ENCODE measurements around the gene USH2A.

DNA sequence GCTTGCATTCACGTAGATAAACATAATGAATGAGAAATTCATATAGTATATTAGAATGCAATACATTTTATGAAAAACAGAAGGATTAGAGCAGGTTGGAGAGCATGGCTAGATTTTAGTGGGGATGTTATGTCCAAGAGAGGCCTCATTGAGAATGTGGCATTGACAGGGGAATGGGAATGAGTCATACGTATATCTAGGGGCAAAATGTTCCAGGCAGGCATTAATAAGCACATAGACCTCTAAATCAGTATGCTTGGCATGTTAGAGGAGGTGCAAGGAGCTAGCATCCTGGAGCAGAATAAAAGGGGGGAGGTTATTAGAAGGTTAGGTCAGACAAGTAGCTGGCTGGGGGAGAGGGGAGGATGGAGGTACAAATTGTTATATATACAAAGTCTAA is 93.0 kb downstream of the USH2A start:
- TF ChIP-seq, protein P1, sequence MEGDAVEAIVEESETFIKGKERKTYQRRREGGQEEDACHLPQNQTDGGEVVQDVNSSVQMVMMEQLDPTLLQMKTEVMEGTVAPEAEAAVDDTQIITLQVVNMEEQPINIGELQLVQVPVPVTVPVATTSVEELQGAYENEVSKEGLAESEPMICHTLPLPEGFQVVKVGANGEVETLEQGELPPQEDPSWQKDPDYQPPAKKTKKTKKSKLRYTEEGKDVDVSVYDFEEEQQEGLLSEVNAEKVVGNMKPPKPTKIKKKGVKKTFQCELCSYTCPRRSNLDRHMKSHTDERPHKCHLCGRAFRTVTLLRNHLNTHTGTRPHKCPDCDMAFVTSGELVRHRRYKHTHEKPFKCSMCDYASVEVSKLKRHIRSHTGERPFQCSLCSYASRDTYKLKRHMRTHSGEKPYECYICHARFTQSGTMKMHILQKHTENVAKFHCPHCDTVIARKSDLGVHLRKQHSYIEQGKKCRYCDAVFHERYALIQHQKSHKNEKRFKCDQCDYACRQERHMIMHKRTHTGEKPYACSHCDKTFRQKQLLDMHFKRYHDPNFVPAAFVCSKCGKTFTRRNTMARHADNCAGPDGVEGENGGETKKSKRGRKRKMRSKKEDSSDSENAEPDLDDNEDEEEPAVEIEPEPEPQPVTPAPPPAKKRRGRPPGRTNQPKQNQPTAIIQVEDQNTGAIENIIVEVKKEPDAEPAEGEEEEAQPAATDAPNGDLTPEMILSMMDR (tag by site-specific recombination; IDR thresholded peaks at IDR 0.05): no peak
- TF ChIP-seq ZNF596 (tag by site-specific recombination; IDR thresholded peaks at IDR 0.05) (no peak), MYNN (tag by site-specific recombination; IDR thresholded peaks at IDR 0.05; ENCODE audit: borderline replicate concordance) (no peak)

All from HEK293 (cell line).